SK-N-MC (cell line): Measurements from ENCODE around the gene ROS1.

Experiments
- EZH2 ChIP-seq: fragments of 200-600 bp; sonication (generic); IDR thresholded peaks from one replicate; pipeline ENCODE4 v1.6.1; 2017; ENCODE audit warnings: antibody characterized with exemption
- FOXP2 ChIP-seq: optimal IDR thresholded peaks from 2 replicates; pipeline ENCODE3; 2011; ENCODE audit warnings: mild to moderate bottlenecking, moderate library complexity; ENCODE audit not compliant: insufficient read depth; ENCODE audit errors: extremely low read length, control extremely low read depth
- POLR2AphosphoS5 ChIP-seq: IDR thresholded peaks from 2 replicates; pipeline ENCODE4 v1.6.1; 2012; ENCODE audit warnings: mild to moderate bottlenecking, low read depth, low read length, borderline replicate concordance

- no peak for TF ChIP-seq POLR2AphosphoS5
- TF ChIP-seq EZH2: no peak
- no peak for TF ChIP-seq FOXP2
Observed at GRCh38 chr6:117472667-117473066, 46.9 kb upstream of the ROS1 start.
